Choroid plexus epithelial cell (primary cell): Measurements from ENCODE around the gene TMEM156.
"Not testable (repeated sequence)": the region's sequence is repeated elsewhere in the genome, so short reads cannot be mapped to it uniquely, and the experiment has no call there.

Experiments used
- DNase-seq: peaks from one replicate; pipeline ENCODE4 v3.0.0-alpha.2; 2010; ENCODE audit warnings: low read depth
- H3K4me3 ChIP-seq: 2 replicates; pipeline ENCODE4 v1.5.1; 2011; ENCODE audit warnings: low read depth, mild to moderate bottlenecking, control low read depth, low read length, moderate library complexity
- CTCF ChIP-seq: conservative IDR thresholded peaks from 2 replicates; pipeline ENCODE4 v1.5.1; 2011; ENCODE audit warnings: low read depth, mild to moderate bottlenecking, control low read depth, inconsistent platforms, low read length, moderate library complexity

The TMEM156 gene

GRCh38 chr4:38949411-38950051 is 82.7 kb downstream of the TMEM156 start:
- no peak for TF ChIP-seq CTCF

GRCh38 chr4:38948551-38948950 is 83.7 kb downstream of the TMEM156 start:
- DNase-seq = peak; percentile 96
- H3K4me3 ChIP-seq = no peak overlapping the region
- no peak for TF ChIP-seq CTCF

More at GRCh38 chr4:38949411-38950051, 82.7 kb downstream of the TMEM156 start:
- no peak overlapping the region for H3K4me3 ChIP-seq
- peak; percentile 86 for DNase-seq

- DNase-seq = no peak
- no peak overlapping the region for H3K4me3 ChIP-seq
- TF ChIP-seq CTCF = no peak
Observed at GRCh38 chr4:38946919-38947318, 85.3 kb downstream of the TMEM156 start.

- no peak for TF ChIP-seq CTCF
- DNase-seq = peak; percentile 27
- no peak overlapping the region for H3K4me3 ChIP-seq
Observed at GRCh38 chr4:38944440-38944839, 87.8 kb downstream of the TMEM156 start.

GRCh38 chr4:38943343-38943742 is 88.9 kb downstream of the TMEM156 start:
- no peak for TF ChIP-seq CTCF
- H3K4me3 ChIP-seq = no peak overlapping the region
- peak; percentile 83 for DNase-seq

- DNase-seq = peak; percentile 78
- H3K4me3 ChIP-seq = not testable (repeated sequence)
Observed at GRCh38 chr4:38941906-38942305, 90.3 kb downstream of the TMEM156 start.

- TF ChIP-seq CTCF = no peak
- DNase-seq = no peak
- no peak overlapping the region for H3K4me3 ChIP-seq
Observed at GRCh38 chr4:38940476-38940875, 91.7 kb downstream of the TMEM156 start.
